ENCODE measurements around the gene ANO2. TPM values are rescaled to one million over a fixed set of nuclear protein-coding genes. Genes with fewer than 3 reads are reported as not detected.
A peak's percentile ranks its signal among the peaks of the same experiment; 100 is the strongest.

ANO2 gene
- total and polyA plus RNA-seq, 2 experiments from 2014 or later = 2.3 to 4.6 TPM

DNA sequence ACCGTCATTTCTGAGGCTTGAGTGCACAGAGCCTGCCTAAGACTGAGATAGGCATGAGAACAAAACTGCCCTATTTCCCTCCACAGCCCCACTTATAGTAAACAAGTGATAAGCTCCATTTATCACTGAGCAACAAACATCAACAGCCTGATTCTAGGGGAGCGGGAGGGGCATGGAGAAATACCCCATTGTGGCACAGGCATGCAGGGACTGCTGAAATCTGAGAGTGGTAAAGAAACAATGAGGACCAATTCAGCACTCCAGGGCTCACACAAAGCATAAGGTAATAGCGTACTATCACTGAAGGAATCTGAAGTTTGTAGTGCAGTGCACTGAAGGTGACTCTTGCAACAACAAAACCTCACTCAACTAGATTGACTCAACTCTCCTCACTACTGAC lies 186.7 kb downstream of the ANO2 start:
- H3K27me3 Mint-ChIP-seq (ENCODE audit: insufficient read depth, low read depth, poor library complexity) = no peaks in the 10 kb centered on the region
- TF ChIP-seq REST (IDR thresholded peaks at IDR 0.05; ENCODE audit: unreplicated experiment) (no peak), NANOG (IDR thresholded peaks at IDR 0.05; ENCODE audit: borderline replicate concordance) (no peak), ZNF114 (CRISPR knock-in tag; IDR thresholded peaks at IDR 0.05) (no peak)
- TF ChIP-seq, protein P1, sequence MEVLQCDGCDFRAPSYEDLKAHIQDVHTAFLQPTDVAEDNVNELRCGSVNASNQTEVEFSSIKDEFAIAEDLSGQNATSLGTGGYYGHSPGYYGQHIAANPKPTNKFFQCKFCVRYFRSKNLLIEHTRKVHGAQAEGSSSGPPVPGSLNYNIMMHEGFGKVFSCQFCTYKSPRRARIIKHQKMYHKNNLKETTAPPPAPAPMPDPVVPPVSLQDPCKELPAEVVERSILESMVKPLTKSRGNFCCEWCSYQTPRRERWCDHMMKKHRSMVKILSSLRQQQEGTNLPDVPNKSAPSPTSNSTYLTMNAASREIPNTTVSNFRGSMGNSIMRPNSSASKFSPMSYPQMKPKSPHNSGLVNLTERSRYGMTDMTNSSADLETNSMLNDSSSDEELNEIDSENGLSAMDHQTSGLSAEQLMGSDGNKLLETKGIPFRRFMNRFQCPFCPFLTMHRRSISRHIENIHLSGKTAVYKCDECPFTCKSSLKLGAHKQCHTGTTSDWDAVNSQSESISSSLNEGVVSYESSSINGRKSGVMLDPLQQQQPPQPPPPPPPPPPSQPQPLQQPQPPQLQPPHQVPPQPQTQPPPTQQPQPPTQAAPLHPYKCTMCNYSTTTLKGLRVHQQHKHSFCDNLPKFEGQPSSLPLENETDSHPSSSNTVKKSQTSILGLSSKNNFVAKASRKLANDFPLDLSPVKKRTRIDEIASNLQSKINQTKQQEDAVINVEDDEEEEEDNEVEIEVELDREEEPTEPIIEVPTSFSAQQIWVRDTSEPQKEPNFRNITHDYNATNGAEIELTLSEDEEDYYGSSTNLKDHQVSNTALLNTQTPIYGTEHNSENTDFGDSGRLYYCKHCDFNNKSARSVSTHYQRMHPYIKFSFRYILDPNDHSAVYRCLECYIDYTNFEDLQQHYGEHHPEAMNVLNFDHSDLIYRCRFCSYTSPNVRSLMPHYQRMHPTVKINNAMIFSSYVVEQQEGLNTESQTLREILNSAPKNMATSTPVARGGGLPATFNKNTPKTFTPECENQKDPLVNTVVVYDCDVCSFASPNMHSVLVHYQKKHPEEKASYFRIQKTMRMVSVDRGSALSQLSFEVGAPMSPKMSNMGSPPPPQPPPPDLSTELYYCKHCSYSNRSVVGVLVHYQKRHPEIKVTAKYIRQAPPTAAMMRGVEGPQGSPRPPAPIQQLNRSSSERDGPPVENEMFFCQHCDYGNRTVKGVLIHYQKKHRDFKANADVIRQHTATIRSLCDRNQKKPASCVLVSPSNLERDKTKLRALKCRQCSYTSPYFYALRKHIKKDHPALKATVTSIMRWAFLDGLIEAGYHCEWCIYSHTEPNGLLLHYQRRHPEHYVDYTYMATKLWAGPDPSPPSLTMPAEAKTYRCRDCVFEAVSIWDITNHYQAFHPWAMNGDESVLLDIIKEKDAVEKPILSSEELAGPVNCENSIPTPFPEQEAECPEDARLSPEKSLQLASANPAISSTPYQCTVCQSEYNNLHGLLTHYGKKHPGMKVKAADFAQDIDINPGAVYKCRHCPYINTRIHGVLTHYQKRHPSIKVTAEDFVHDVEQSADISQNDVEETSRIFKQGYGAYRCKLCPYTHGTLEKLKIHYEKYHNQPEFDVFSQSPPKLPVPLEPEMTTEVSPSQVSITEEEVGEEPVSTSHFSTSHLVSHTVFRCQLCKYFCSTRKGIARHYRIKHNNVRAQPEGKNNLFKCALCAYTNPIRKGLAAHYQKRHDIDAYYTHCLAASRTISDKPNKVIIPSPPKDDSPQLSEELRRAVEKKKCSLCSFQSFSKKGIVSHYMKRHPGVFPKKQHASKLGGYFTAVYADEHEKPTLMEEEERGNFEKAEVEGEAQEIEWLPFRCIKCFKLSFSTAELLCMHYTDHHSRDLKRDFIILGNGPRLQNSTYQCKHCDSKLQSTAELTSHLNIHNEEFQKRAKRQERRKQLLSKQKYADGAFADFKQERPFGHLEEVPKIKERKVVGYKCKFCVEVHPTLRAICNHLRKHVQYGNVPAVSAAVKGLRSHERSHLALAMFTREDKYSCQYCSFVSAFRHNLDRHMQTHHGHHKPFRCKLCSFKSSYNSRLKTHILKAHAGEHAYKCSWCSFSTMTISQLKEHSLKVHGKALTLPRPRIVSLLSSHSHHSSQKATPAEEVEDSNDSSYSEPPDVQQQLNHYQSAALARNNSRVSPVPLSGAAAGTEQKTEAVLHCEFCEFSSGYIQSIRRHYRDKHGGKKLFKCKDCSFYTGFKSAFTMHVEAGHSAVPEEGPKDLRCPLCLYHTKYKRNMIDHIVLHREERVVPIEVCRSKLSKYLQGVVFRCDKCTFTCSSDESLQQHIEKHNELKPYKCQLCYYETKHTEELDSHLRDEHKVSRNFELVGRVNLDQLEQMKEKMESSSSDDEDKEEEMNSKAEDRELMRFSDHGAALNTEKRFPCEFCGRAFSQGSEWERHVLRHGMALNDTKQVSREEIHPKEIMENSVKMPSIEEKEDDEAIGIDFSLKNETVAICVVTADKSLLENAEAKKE (CRISPR knock-in tag; IDR thresholded peaks at IDR 0.05) = no peak
- TF ChIP-seq, protein P2, sequence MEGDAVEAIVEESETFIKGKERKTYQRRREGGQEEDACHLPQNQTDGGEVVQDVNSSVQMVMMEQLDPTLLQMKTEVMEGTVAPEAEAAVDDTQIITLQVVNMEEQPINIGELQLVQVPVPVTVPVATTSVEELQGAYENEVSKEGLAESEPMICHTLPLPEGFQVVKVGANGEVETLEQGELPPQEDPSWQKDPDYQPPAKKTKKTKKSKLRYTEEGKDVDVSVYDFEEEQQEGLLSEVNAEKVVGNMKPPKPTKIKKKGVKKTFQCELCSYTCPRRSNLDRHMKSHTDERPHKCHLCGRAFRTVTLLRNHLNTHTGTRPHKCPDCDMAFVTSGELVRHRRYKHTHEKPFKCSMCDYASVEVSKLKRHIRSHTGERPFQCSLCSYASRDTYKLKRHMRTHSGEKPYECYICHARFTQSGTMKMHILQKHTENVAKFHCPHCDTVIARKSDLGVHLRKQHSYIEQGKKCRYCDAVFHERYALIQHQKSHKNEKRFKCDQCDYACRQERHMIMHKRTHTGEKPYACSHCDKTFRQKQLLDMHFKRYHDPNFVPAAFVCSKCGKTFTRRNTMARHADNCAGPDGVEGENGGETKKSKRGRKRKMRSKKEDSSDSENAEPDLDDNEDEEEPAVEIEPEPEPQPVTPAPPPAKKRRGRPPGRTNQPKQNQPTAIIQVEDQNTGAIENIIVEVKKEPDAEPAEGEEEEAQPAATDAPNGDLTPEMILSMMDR (conservative IDR thresholded peaks at IDR 0.05; ENCODE audit: low read depth in 2 of 2) = no peak
- no peak overlapping the region for H3K4me3 ChIP-seq
- no peak overlapping the region for H3K27ac Mint-ChIP-seq
- no peaks in the 10 kb centered on the region for H3F3A ChIP-seq (replicated peaks; ENCODE audit: low read depth)
- H3K4me3 Mint-ChIP-seq = no peak overlapping the region
- H3K4me1 ChIP-seq (ENCODE audit: insufficient read depth) = peaks cover 19% of the 10 kb centered on the region; the same call in 1 of the 2 replicates
- H3K4me1 Mint-ChIP-seq = peaks cover 14% of the 10 kb centered on the region; the same call in 2 of the 3 replicates
- H3K9me2 ChIP-seq (ENCODE audit: insufficient read depth) = no peaks in the 10 kb centered on the region
- H2AFZ ChIP-seq = peak overlapping the region; percentile 7; the same call in 1 of the 2 replicates
- H4K20me1 ChIP-seq (replicated peaks; ENCODE audit: insufficient read depth) = no peaks in the 10 kb centered on the region
- no peak overlapping the region for H3K4me2 ChIP-seq
- no peaks in the 10 kb centered on the region for H3K27me3 ChIP-seq (ENCODE audit: insufficient read depth)
- ATAC-seq (peak; percentile 78), DNase-seq (ENCODE audit: low spot score) (peak; percentile 25)
- H3K36me3 Mint-ChIP-seq (ENCODE audit: low read depth) = peaks cover 16% of the 10 kb centered on the region
- H3K27ac ChIP-seq (ENCODE audit: low read depth) = no peak overlapping the region
- no peaks in the 10 kb centered on the region for H3K36me3 ChIP-seq (ENCODE audit: insufficient read depth)
- no peaks in the 10 kb centered on the region for H3K79me2 ChIP-seq (replicated peaks; ENCODE audit: insufficient read depth)
- peaks cover 20% of the 10 kb centered on the region for H3K9me3 Mint-ChIP-seq

Data from GM23338 (cell line).